DND-41 (cell line): ENCODE measurements around the gene PSAP.
"Not testable (repeated sequence)": the region's sequence is repeated elsewhere in the genome, so short reads cannot be mapped to it uniquely, and the experiment has no call there.

Experiments
- ATAC-seq: fragments of 200-7000 bp; cut with Tn5 transposase; 3 replicates; pipeline ENCODE4 v1.9.1; 2021; ENCODE audit warnings: low read depth; ENCODE audit not compliant: insufficient read depth
- DNase-seq: peaks from one replicate; pipeline ENCODE4 v3.0.0-alpha.2; 2020
- H2AFZ ChIP-seq: 2 replicates; pipeline ENCODE4 v1.6.0; 2012; ENCODE audit warnings: low read depth, low read length
- H3K27ac ChIP-seq: 2 replicates; pipeline ENCODE4 v1.5.1; 2012; ENCODE audit warnings: low read length, inconsistent platforms
- H3K27me3 ChIP-seq: fragments of 200-600 bp; sonication (generic); 2 replicates; pipeline ENCODE4 v1.6.0; 2012; ENCODE audit warnings: low read length, mild to moderate bottlenecking, inconsistent platforms; ENCODE audit not compliant: insufficient read depth, poor library complexity
- H3K36me3 ChIP-seq: 2 replicates; pipeline ENCODE4 v1.5.1; 2012; ENCODE audit warnings: low read length, inconsistent platforms; ENCODE audit not compliant: insufficient read depth
- H3K4me1 ChIP-seq: 2 replicates; pipeline ENCODE4 v1.5.1; 2012; ENCODE audit warnings: mild to moderate bottlenecking, low read length; ENCODE audit not compliant: insufficient read depth
- H3K4me2 ChIP-seq: 2 replicates; pipeline ENCODE4 v1.6.0; 2012; ENCODE audit warnings: mild to moderate bottlenecking, moderate library complexity, low read length, inconsistent platforms; ENCODE audit not compliant: insufficient read depth
- H3K4me3 ChIP-seq, 2 experiments: fragments of 200-600 bp in 1 of 2; shearing (Covaris generic) in 1 of 2; 2 replicates each; pipeline ENCODE4 v1.5.1; 2012 to 2016; ENCODE audit warnings: inconsistent platforms in 2 of 2, low read length in 2 of 2, mild to moderate bottlenecking in 2 of 2, low read depth in 1 of 2, moderate library complexity in 1 of 2
- H3K79me2 ChIP-seq: 2 replicates; pipeline ENCODE4 v1.6.0; 2012; ENCODE audit warnings: low read length, inconsistent platforms; ENCODE audit not compliant: insufficient read depth
- H3K9ac ChIP-seq: 2 replicates; pipeline ENCODE4 v1.6.0; 2012; ENCODE audit warnings: low read depth, mild to moderate bottlenecking, inconsistent platforms, low read length, moderate library complexity
- H3K9me3 ChIP-seq: 2 replicates; pipeline ENCODE4 v1.5.1; 2012; ENCODE audit warnings: low read length, moderate library complexity, mild to moderate bottlenecking, inconsistent platforms; ENCODE audit not compliant: insufficient read depth, severe bottlenecking
- H4K20me1 ChIP-seq: 2 replicates; pipeline ENCODE4 v1.6.0; 2012; ENCODE audit warnings: low read length; ENCODE audit not compliant: insufficient read depth
- EZH2 ChIP-seq: IDR thresholded peaks from 3 replicates; pipeline ENCODE4 v1.6.1; 2012; ENCODE audit warnings: borderline replicate concordance, low read depth, mild to moderate bottlenecking, moderate library complexity, low read length, inconsistent platforms; ENCODE audit not compliant: severe bottlenecking
- TF ChIP-seq, protein P1 (sequence below): IDR thresholded peaks from 2 replicates; pipeline ENCODE4 v1.5.1; 2012; ENCODE audit warnings: borderline replicate concordance, low read length, moderate library complexity, mild to moderate bottlenecking; ENCODE audit not compliant: poor library complexity, severe bottlenecking; ENCODE audit errors: extremely low read depth

PSAP gene

DNA sequence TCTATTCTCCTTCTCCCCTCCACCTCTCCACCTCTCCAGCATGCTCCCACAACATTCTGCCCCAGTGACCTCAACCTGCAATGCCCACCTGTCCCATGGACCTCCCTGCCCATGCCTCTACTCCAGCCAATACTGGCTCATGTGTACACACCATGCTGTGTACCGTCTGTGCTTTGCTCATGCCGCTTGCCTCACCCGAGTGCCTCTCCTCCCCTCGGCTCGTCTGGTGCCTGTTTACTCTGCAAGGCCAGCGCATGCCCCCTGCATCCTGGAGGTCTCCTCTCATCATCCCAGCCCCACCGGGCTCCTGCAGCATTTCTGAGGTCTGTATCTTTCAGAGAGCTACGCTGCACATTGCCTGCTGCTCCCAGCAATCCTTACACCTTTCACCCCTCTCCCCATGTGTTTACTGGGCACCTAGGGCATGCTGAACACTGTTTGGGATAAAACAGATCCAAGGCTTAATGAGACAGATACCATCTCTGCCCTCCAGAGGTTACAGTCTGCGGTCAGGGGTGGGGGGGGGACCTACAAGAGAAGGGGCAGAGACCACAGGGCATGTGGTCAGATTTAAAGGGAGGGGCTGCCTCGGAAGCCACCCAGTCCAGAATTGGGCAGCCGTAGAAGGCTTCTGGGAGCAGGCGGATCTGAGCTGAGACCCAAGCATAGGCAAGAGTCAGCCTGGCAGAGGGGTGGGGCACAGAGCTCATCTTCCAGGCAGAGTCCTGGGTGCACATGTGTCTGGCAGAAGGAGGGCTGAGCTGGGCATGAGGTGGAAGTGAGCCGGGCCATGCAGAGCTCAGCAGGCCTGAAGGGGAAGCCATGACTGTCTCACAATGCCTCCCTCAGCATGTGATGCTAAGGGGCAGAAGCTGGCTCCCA is 29.6 kb upstream of the PSAP start:
- Histone ChIP-seq H4K20me1 (no peaks in the 10 kb centered on the region), H3K4me1 (peaks cover 79% of the 10 kb centered on the region), H2AFZ (no peak overlapping the region), H3K4me3 (no peak overlapping the region; a peak in 1 of 4 replicates), H3K9ac (peak overlapping the region; percentile 36), H3K79me2 (peaks cover 8% of the 10 kb centered on the region), H3K4me2 (peak overlapping the region; percentile 29), H3K27me3 (no peaks in the 10 kb centered on the region), H3K36me3 (no peaks in the 10 kb centered on the region), H3K27ac (peak overlapping the region; percentile 100), H3K9me3 (no peaks in the 10 kb centered on the region)
- DNase-seq (peak; percentile 64), ATAC-seq (no peak)
- TF ChIP-seq, protein P1, sequence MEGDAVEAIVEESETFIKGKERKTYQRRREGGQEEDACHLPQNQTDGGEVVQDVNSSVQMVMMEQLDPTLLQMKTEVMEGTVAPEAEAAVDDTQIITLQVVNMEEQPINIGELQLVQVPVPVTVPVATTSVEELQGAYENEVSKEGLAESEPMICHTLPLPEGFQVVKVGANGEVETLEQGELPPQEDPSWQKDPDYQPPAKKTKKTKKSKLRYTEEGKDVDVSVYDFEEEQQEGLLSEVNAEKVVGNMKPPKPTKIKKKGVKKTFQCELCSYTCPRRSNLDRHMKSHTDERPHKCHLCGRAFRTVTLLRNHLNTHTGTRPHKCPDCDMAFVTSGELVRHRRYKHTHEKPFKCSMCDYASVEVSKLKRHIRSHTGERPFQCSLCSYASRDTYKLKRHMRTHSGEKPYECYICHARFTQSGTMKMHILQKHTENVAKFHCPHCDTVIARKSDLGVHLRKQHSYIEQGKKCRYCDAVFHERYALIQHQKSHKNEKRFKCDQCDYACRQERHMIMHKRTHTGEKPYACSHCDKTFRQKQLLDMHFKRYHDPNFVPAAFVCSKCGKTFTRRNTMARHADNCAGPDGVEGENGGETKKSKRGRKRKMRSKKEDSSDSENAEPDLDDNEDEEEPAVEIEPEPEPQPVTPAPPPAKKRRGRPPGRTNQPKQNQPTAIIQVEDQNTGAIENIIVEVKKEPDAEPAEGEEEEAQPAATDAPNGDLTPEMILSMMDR: no peak
- TF ChIP-seq EZH2: no peak

DNA sequence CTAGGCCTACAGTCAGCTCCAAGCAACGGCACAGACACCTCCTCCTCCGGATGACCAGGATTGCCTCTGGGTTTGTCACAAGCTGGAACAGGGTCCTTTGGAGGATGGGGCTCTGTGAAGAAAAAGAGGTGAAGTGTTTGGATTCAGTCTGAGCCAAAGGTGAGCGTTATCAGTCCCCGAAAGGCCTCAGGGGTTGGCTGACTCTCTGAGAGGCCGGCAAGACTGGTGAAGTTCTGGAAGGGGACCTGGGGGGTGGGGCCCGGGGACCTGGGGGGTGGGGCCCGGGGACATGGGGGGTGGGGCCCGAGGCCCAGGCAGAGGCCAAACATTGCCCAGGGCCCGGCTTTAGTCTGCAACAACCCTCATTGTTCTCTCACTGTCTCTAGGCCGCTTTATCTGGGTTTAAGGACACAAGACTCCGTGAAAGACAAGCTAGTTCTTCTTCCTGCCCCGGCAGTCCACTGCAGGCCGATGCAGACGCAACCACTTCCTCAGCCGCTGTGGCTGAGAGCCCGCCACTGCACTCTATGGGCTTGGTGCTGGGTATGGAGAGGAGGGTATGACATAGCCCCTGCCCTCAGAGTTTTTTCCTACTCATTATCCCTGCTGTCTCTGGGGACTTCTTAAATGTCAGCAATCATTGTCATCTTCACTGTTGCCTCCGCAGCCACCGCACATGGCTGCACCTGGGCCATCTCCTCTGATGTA is 27.4 kb upstream of the PSAP start:
- no peaks in the 10 kb centered on the region for H3K27me3 ChIP-seq
- H3K4me1 ChIP-seq: peaks cover 86% of the 10 kb centered on the region
- TF ChIP-seq EZH2: no peak
- TF ChIP-seq, protein P1: peak; percentile 32
- peaks cover 11% of the 10 kb centered on the region for H3K79me2 ChIP-seq
- peak overlapping the region; percentile 87 for H3K9ac ChIP-seq
- peak; percentile 94 for DNase-seq
- no peaks in the 10 kb centered on the region for H3K9me3 ChIP-seq
- H3K4me2 ChIP-seq: peak overlapping the region; percentile 63
- no peaks in the 10 kb centered on the region for H3K36me3 ChIP-seq
- no peak overlapping the region for H2AFZ ChIP-seq
- H3K4me3 ChIP-seq: peak overlapping the region; percentile 14 to 57; a peak in 3 of 4 replicates
- H3K27ac ChIP-seq: peak overlapping the region; percentile 100
- no peaks in the 10 kb centered on the region for H4K20me1 ChIP-seq
- peak; percentile 83 for ATAC-seq

DNA sequence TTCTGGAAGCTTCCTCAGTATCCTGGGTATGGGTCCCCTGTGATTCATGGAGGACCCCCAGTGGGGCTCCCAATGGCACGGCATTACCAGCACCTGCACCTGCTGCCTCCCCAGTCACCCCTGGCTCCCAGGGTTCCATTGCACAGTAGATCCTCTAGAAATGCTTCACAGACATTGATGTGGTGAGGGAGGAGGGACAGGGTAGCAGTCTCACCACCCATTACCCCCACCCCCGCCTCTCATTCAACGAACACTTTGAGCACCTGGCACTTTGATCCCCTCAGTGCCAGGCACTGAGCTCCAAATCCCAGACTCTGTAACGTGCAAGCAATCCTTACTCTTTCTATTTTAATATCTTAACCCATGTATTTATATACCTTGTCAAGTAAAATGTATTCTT is 26.8 kb upstream of the PSAP start:
- Histone ChIP-seq H3K9ac (peak overlapping the region; percentile 87), H2AFZ (no peak overlapping the region), H3K27me3 (no peaks in the 10 kb centered on the region), H3K4me2 (peak overlapping the region; percentile 63), H3K27ac (peak overlapping the region; percentile 100), H3K4me3 (peak overlapping the region; percentile 14 to 57; a peak in 3 of 4 replicates), H4K20me1 (no peaks in the 10 kb centered on the region), H3K9me3 (no peaks in the 10 kb centered on the region), H3K4me1 (peaks cover 83% of the 10 kb centered on the region), H3K36me3 (no peaks in the 10 kb centered on the region), H3K79me2 (peaks cover 11% of the 10 kb centered on the region)
- ATAC-seq (peak; percentile 76), DNase-seq (peak; percentile 93)
- TF ChIP-seq EZH2: no peak
- TF ChIP-seq, protein P1: no peak

DNA sequence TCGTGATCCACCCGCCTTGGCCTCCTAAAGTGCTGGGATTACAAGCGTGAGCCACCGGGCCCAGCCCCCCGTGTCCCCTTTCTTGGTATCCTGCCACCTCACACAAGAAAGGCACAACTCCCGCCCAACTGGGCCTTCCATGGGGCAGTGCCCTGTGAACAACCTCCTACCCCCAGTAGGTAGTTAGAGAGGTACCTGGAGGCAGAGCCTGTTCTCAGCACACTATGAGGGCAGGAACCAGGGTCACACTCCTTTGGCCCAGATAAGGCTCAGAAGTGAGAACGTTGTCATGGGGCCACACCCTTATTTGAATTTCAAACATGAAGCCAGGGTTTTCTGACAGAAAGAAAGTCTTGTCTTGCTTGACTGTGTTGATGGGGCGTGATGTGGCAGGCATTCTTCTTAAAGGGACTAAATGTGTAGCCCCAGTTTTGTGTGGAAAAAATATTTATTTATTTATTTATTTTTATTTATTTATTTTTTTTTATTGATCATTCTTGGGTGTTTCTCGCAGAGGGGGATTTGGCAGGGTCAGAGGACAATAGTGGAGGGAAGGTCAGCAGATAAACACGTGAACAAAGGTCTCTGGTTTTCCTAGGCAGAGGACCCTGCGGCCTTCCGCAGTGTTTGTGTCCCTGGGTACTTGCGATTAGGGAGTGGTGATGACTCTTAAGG is 23.8 kb upstream of the PSAP start:
- not testable (repeated sequence) for H3K4me3 ChIP-seq, H2AFZ ChIP-seq, H3K79me2 ChIP-seq, H3K27me3 ChIP-seq, ATAC-seq, H3K9ac ChIP-seq, DNase-seq, H3K4me2 ChIP-seq, H4K20me1 ChIP-seq, H3K9me3 ChIP-seq, H3K36me3 ChIP-seq
- Histone ChIP-seq H3K27ac (peak overlapping the region; percentile 74), H3K4me1 (peaks cover 73% of the 10 kb centered on the region)
